HepG2 (cell line): Measurements from ENCODE around the gene RIPOR1. TPM values are rescaled to one million over a fixed set of nuclear protein-coding genes. Genes with fewer than 3 reads are reported as not detected.

Source experiments
- ATRX ChIP-seq: sonication (generic); formaldehyde crosslinking; IDR thresholded peaks from 2 replicates; pipeline ENCODE4 v1.4.0; 2020; ENCODE audit warnings: missing genetic modification reagents, borderline replicate concordance
- CEBPB ChIP-seq: IDR thresholded peaks from 2 replicates; pipeline ENCODE4 v1.6.1; 2011; ENCODE audit warnings: low read depth, low read length, improper control_type of control experiment, borderline replicate concordance
- CENPT ChIP-seq: sonication (generic); formaldehyde crosslinking; IDR thresholded peaks from 2 replicates; pipeline ENCODE4 v1.8.0; 2022; ENCODE audit warnings: low read depth, mild to moderate bottlenecking, moderate library complexity, missing genetic modification reagents
- FOXO1 ChIP-seq: sonication (generic); formaldehyde crosslinking; IDR thresholded peaks from 2 replicates; pipeline ENCODE4 v1.4.0; 2020; ENCODE audit warnings: missing genetic modification reagents
- GLI4 ChIP-seq: sonication (generic); formaldehyde crosslinking; IDR thresholded peaks from 2 replicates; pipeline ENCODE4 v1.5.1; 2020; ENCODE audit warnings: missing genetic modification reagents, mild to moderate bottlenecking, moderate library complexity, borderline replicate concordance
- HNF1A ChIP-seq, 2 experiments: sonication (generic) in 1 of 2; formaldehyde crosslinking in 1 of 2; IDR thresholded peaks; 2 replicates each; pipeline versions ENCODE4 v1.4.0 to v1.6.1; 2016 to 2020; ENCODE audit warnings: borderline replicate concordance in 1 of 2, low read depth in 1 of 2, mild to moderate bottlenecking in 1 of 2, missing genetic modification reagents in 1 of 2
- NR2C2 ChIP-seq: sonication (generic); formaldehyde crosslinking; IDR thresholded peaks from 2 replicates; pipeline ENCODE4 v1.4.0; 2020; ENCODE audit warnings: missing genetic modification reagents, mild to moderate bottlenecking, moderate library complexity, borderline replicate concordance
- SOX13 ChIP-seq, 3 experiments: fragments of 450-650 bp in 1 of 3; sonication (generic) in 1 of 3; formaldehyde crosslinking in 1 of 3; IDR thresholded peaks in 2 of 3; conservative IDR thresholded peaks in 1 of 3; 2 replicates each; pipeline versions ENCODE4 v1.5.0 to v1.6.1; 2016 to 2020; ENCODE audit warnings: antibody characterized with exemption in 1 of 3, mild to moderate bottlenecking in 1 of 3, missing compliant biosample characterization in 1 of 3, missing genetic modification reagents in 1 of 3, moderate library complexity in 1 of 3
- SOX5 ChIP-seq: IDR thresholded peaks from 2 replicates; pipeline ENCODE4 v1.6.1; 2016; ENCODE audit warnings: borderline replicate concordance
- SP2 ChIP-seq: sonication (generic); formaldehyde crosslinking; IDR thresholded peaks from 2 replicates; pipeline ENCODE4 v1.5.1; 2020; ENCODE audit warnings: mild to moderate bottlenecking, missing genetic modification reagents
- SRSF4 ChIP-seq: fragments of 200-400 bp; formaldehyde crosslinking; IDR thresholded peaks from one replicate; pipeline ENCODE4 v1.6.1; 2018; ENCODE audit warnings: mild to moderate bottlenecking, low read depth, low read length, moderate library complexity; ENCODE audit not compliant: poor library complexity, severe bottlenecking
- TOPORS ChIP-seq: sonication (generic); formaldehyde crosslinking; IDR thresholded peaks from 2 replicates; pipeline ENCODE4 v1.8.0; 2023; ENCODE audit warnings: mild to moderate bottlenecking, missing genetic modification reagents
- ZBTB3 ChIP-seq: sonication (generic); formaldehyde crosslinking; IDR thresholded peaks from 2 replicates; pipeline ENCODE4 v1.4.0; 2020; ENCODE audit warnings: low read depth, mild to moderate bottlenecking, moderate library complexity, missing genetic modification reagents, borderline replicate concordance
- ZNF841 ChIP-seq: sonication (generic); formaldehyde crosslinking; IDR thresholded peaks from 2 replicates; pipeline ENCODE4 v1.8.1; 2023; ENCODE audit warnings: missing genetic modification reagents, borderline replicate concordance
- polyA plus RNA-seq, 8 experiments: library from polyadenylated mRNA; depleted of rRNA in 3 of 8; stranded (reverse) in 7 of 8; unstranded in 1 of 8; fragments of >200 nt; fragmentation: Illumina TruSeq in 4 of 8; extraction: Trizol in 4 of 8; gene quantifications; 2 replicates each; pipeline versions ENCODE4 v1.2.1 to v1.2.3, GENCODE V29; 2011 to 2016; ENCODE audit warnings: low read depth in 4 of 8, missing spikeins in 1 of 8, mixed read lengths in 1 of 8; ENCODE audit not compliant: insufficient read depth in 1 of 8
- total RNA-seq, 5 experiments: library from RNA; depleted of rRNA; stranded (reverse); fragments of >200 nt; fragmentation: Illumina TruSeq; extraction: Trizol; gene quantifications; 2 replicates each; pipeline ENCODE4 v1.2.3, GENCODE V29; 2016; ENCODE audit warnings: low read depth in 1 of 5
- TF ChIP-seq, protein P1 (sequence below): sonication (generic); formaldehyde crosslinking; IDR thresholded peaks from 2 replicates; pipeline ENCODE4 v1.5.0; 2020; ENCODE audit warnings: mild to moderate bottlenecking, missing genetic modification reagents, borderline replicate concordance

Gene RIPOR1
- total and polyA plus RNA-seq, 2 of the 13 experiments (the other 11 are each of a cell fraction or from before 2014, with no cell fraction given), result 4.6 to 8.1 TPM

GRCh38 chr16:67562918-67563707 lies 34.5 kb downstream of the RIPOR1 start (continued):
- TF ChIP-seq, protein P1, sequence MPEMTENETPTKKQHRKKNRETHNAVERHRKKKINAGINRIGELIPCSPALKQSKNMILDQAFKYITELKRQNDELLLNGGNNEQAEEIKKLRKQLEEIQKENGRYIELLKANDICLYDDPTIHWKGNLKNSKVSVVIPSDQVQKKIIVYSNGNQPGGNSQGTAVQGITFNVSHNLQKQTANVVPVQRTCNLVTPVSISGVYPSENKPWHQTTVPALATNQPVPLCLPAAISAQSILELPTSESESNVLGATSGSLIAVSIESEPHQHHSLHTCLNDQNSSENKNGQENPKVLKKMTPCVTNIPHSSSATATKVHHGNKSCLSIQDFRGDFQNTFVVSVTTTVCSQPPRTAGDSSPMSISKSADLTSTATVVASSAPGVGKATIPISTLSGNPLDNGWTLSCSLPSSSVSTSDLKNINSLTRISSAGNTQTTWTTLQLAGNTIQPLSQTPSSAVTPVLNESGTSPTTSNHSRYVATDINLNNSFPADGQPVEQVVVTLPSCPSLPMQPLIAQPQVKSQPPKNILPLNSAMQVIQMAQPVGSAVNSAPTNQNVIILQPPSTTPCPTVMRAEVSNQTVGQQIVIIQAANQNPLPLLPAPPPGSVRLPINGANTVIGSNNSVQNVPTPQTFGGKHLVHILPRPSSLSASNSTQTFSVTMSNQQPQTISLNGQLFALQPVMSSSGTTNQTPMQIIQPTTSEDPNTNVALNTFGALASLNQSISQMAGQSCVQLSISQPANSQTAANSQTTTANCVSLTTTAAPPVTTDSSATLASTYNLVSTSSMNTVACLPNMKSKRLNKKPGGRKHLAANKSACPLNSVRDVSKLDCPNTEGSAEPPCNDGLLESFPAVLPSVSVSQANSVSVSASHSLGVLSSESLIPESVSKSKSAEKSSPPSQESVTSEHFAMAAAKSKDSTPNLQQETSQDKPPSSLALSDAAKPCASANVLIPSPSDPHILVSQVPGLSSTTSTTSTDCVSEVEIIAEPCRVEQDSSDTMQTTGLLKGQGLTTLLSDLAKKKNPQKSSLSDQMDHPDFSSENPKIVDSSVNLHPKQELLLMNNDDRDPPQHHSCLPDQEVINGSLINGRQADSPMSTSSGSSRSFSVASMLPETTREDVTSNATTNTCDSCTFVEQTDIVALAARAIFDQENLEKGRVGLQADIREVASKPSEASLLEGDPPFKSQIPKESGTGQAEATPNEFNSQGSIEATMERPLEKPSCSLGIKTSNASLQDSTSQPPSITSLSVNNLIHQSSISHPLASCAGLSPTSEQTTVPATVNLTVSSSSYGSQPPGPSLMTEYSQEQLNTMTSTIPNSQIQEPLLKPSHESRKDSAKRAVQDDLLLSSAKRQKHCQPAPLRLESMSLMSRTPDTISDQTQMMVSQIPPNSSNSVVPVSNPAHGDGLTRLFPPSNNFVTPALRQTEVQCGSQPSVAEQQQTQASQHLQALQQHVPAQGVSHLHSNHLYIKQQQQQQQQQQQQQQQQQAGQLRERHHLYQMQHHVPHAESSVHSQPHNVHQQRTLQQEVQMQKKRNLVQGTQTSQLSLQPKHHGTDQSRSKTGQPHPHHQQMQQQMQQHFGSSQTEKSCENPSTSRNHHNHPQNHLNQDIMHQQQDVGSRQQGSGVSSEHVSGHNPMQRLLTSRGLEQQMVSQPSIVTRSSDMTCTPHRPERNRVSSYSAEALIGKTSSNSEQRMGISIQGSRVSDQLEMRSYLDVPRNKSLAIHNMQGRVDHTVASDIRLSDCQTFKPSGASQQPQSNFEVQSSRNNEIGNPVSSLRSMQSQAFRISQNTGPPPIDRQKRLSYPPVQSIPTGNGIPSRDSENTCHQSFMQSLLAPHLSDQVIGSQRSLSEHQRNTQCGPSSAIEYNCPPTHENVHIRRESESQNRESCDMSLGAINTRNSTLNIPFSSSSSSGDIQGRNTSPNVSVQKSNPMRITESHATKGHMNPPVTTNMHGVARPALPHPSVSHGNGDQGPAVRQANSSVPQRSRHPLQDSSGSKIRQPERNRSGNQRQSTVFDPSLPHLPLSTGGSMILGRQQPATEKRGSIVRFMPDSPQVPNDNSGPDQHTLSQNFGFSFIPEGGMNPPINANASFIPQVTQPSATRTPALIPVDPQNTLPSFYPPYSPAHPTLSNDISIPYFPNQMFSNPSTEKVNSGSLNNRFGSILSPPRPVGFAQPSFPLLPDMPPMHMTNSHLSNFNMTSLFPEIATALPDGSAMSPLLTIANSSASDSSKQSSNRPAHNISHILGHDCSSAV, result no peak
- TF ChIP-seq ATRX (CRISPR knock-in tag) (no peak), CEBPB (no peak), SRSF4 (no peak), GLI4 (CRISPR knock-in tag) (0 out of 2 replicates have a peak, but pooled peaks have one; percentile 50), SP2 (CRISPR knock-in tag) (peak; percentile 26; the same call in 1 of the 2 replicates), SOX13 (IDR thresholded peaks at IDR 0.05) (no peak), SOX13 (CRISPR knock-in tag; conservative IDR thresholded peaks at IDR 0.05 in 1 of 2, IDR thresholded peaks at IDR 0.05 in 1 of 2) (no peak), ZBTB3 (no peak), FOXO1 (CRISPR knock-in tag) (peak; percentile 56; the same call in 1 of the 2 replicates), ZNF841 (CRISPR knock-in tag) (no peak), HNF1A (IDR thresholded peaks at IDR 0.05; ENCODE audit: low read depth) (no peak), HNF1A (CRISPR knock-in tag; IDR thresholded peaks at IDR 0.05; ENCODE audit: borderline replicate concordance) (no peak; the same call in 1 of the 2 replicates), NR2C2 (CRISPR knock-in tag) (no peak), CENPT (CRISPR knock-in tag) (peak; percentile 89), TOPORS (CRISPR knock-in tag) (peak; percentile 31; the same call in 1 of the 2 replicates), SOX5 (CRISPR knock-in tag) (no peak)
